HL-60 (cell line): Measurements from ENCODE around the gene TMEM143.

ENCODE experiments used
- DNase-seq, 2 experiments: peaks; one replicate each; pipeline ENCODE4 v3.0.0-alpha.2; 2010 to 2020; ENCODE audit warnings: low read depth in 1 of 2, low spot score in 1 of 2
- H3K27ac ChIP-seq: fragments of 250-450 bp; sonication (Bioruptor Pico); replicated peaks from 2 replicates; pipeline ENCODE4 v1.5.1; 2020; ENCODE audit warnings: mild to moderate bottlenecking, moderate library complexity
- H3K27me3 ChIP-seq: fragments of 250-450 bp; sonication (Bioruptor Pico); 2 replicates; pipeline ENCODE4 v1.5.1; 2021; ENCODE audit warnings: mild to moderate bottlenecking, moderate library complexity; ENCODE audit not compliant: insufficient read depth, poor library complexity, severe bottlenecking
- H3K4me3 ChIP-seq: replicated peaks from 2 replicates; pipeline ENCODE4 v1.5.1; 2011; ENCODE audit warnings: mild to moderate bottlenecking, control low read depth, low read length; ENCODE audit not compliant: insufficient read depth
- CTCF ChIP-seq: IDR thresholded peaks from one replicate; pipeline ENCODE4 v1.5.1; 2011; ENCODE audit warnings: low read length, control low read depth, inconsistent platforms; ENCODE audit not compliant: insufficient read depth
- GABPA ChIP-seq: IDR thresholded peaks from 2 replicates; pipeline ENCODE4 v1.6.1; 2012; ENCODE audit warnings: low read depth
- POLR2AphosphoS5 ChIP-seq: IDR thresholded peaks from 2 replicates; pipeline ENCODE4 v1.6.1; 2012; ENCODE audit warnings: low read depth
- REST ChIP-seq: IDR thresholded peaks from 2 replicates; pipeline ENCODE4 v1.6.1; 2012; ENCODE audit warnings: low read depth; ENCODE audit not compliant: insufficient replicate concordance
- SPI1 ChIP-seq: IDR thresholded peaks from 2 replicates; pipeline ENCODE4 v1.6.1; 2012; ENCODE audit warnings: low read depth, mild to moderate bottlenecking, borderline replicate concordance

The TMEM143 gene

GRCh38 chr19:48398375-48399235 is 34.9 kb upstream of the TMEM143 start:
- peak; percentile 88 to 93 for DNase-seq
- Histone ChIP-seq H3K4me3 (peak overlapping the region; percentile 48), H3K27me3 (peaks cover 39% of the 10 kb centered on the region), H3K27ac (peak overlapping the region; percentile 41; the same call in 1 of the 2 replicates)
- TF ChIP-seq POLR2AphosphoS5: peak; percentile 68
- TF ChIP-seq SPI1: peak; percentile 9; the same call in 1 of the 2 replicates
- no peak for TF ChIP-seq REST

- TF ChIP-seq REST: no peak
- 0 out of 2 replicates have a peak, but pooled peaks have one; percentile 3 for TF ChIP-seq POLR2AphosphoS5
- no peak for TF ChIP-seq GABPA
- TF ChIP-seq CTCF: no peak
- TF ChIP-seq SPI1: no peak
- H3K27me3 ChIP-seq: peaks cover 45% of the 10 kb centered on the region
- H3K4me3 ChIP-seq: peak overlapping the region; percentile 48
- no peak for DNase-seq
- no peak overlapping the region for H3K27ac ChIP-seq
Measured at GRCh38 chr19:48398102-48398374, 34.3 kb upstream of the TMEM143 start.

- no peak for DNase-seq
- peaks cover 50% of the 10 kb centered on the region for H3K27me3 ChIP-seq
- no peak for TF ChIP-seq POLR2AphosphoS5
- no peak for TF ChIP-seq REST
- TF ChIP-seq SPI1: no peak
- TF ChIP-seq GABPA: no peak
- TF ChIP-seq CTCF: no peak
- H3K4me3 ChIP-seq: peak overlapping the region; percentile 48
- H3K27ac ChIP-seq: no peak overlapping the region
Measured at GRCh38 chr19:48397263-48398101, 33.7 kb upstream of the TMEM143 start.
